ENCODE data around the gene IRAK1. TPM values are rescaled to one million over a fixed set of nuclear protein-coding genes. Genes with fewer than 3 reads are reported as not detected.

The IRAK1 gene
- total and polyA plus RNA-seq, 9 of the 15 experiments (the other 6 are each of a cell fraction or from before 2014, with no cell fraction given), result 11.6 to 261 (median 91.6) TPM

- TF ChIP-seq RREB1 (CRISPR knock-in tag; IDR thresholded peaks at IDR 0.05), result no peak
- peak in 1 of 2 experiments; percentile 59; a peak in 1 of 3 replicates for TF ChIP-seq CBX3 (IDR thresholded peaks at IDR 0.05; ENCODE audit: borderline replicate concordance in 1 of 2, low read length in 2 of 2)
- no peak for TF ChIP-seq ZNF699 (CRISPR knock-in tag; IDR thresholded peaks at IDR 0.05; ENCODE audit: insufficient replicate concordance)
- TF ChIP-seq ZNF76 (CRISPR knock-in tag; IDR thresholded peaks at IDR 0.05; ENCODE audit: borderline replicate concordance), result no peak
- TF ChIP-seq MYC (IDR thresholded peaks at IDR 0.05; ENCODE audit: low read depth, low read length), result peak; percentile 67; the same call in 1 of the 2 replicates
- TF ChIP-seq MYC (CRISPR knock-in tag; IDR thresholded peaks at IDR 0.05; ENCODE audit: borderline replicate concordance, low read depth), result peak; percentile 9; the same call in 1 of the 2 replicates
- no peak for TF ChIP-seq CHAMP1 (IDR thresholded peaks at IDR 0.05)
- TF ChIP-seq THRB (CRISPR knock-in tag; conservative IDR thresholded peaks at IDR 0.05), result no peak
- no peak for TF ChIP-seq CHD4 (IDR thresholded peaks at IDR 0.05; ENCODE audit: insufficient read depth, insufficient replicate concordance, low read depth, low read length, poor library complexity, severe bottlenecking)
- TF ChIP-seq ZNF766 (CRISPR knock-in tag; conservative IDR thresholded peaks at IDR 0.05), result peak; percentile 31; the same call in 1 of the 2 replicates
- TF ChIP-seq CCAR2 (IDR thresholded peaks at IDR 0.05; ENCODE audit: low read depth, low read length), result no peak
- no peak; the same call in 1 of the 2 replicates for TF ChIP-seq FOSL1 (tag; conservative IDR thresholded peaks at IDR 0.05)
- no peak for TF ChIP-seq ZFX (CRISPR knock-in tag; IDR thresholded peaks at IDR 0.05)
- no peak for TF ChIP-seq ZNF644 (tag; IDR thresholded peaks at IDR 0.05; ENCODE audit: low read depth)
- no peak for TF ChIP-seq SP1 (CRISPR knock-in tag; IDR thresholded peaks at IDR 0.05)
- TF ChIP-seq BHLHE40 (IDR thresholded peaks at IDR 0.05; ENCODE audit: low read length), result peak; percentile 80
- TF ChIP-seq KLF6 (CRISPR knock-in tag; IDR thresholded peaks at IDR 0.05; ENCODE audit: borderline replicate concordance), result no peak
These were observed 49.2 kb downstream of the IRAK1 start (continued) for GRCh38 chrX:153970357-153971123.
